ENCODE results near the gene MAP2K1. TPM values are rescaled to one million over a fixed set of nuclear protein-coding genes. Genes with fewer than 3 reads are reported as not detected.

MAP2K1 gene
- total RNA-seq, 3 donors from 2014 or later: 29.2 to 59.7 (median 38.5) TPM

- no peak for TF ChIP-seq POLR2A (IDR thresholded peaks at IDR 0.05)
- TF ChIP-seq POLR2AphosphoS5 (IDR thresholded peaks at IDR 0.05): no peak
- no peak for TF ChIP-seq CTCF (IDR thresholded peaks at IDR 0.05)
Measured at GRCh38 chr15:66425837-66426236, 39.1 kb downstream of the MAP2K1 start.

GRCh38 chr15:66429117-66429516, 42.4 kb downstream of the MAP2K1 start:
- Histone ChIP-seq H3K27ac (no peak overlapping the region), H3K36me3 (no peaks in the 10 kb centered on the region), H3K4me3 (no peak overlapping the region), H3K27me3 (no peaks in the 10 kb centered on the region), H3K9me3 (no peaks in the 10 kb centered on the region), H3K4me1 (no peaks in the 10 kb centered on the region)
- TF ChIP-seq POLR2AphosphoS5 (IDR thresholded peaks at IDR 0.05) (no peak), CTCF (IDR thresholded peaks at IDR 0.05) (no peak), POLR2A (IDR thresholded peaks at IDR 0.05) (no peak)
- no peak for DNase-seq (ENCODE audit: low spot score in 2 of 2)
- intact Hi-C loops (cut with DNase I; ENCODE audit: low total_unique reads): no loop called here

More at GRCh38 chr15:66425837-66426236, 39.1 kb downstream of the MAP2K1 start:
- Histone ChIP-seq H3K27ac (no peak overlapping the region), H3K4me1 (no peaks in the 10 kb centered on the region), H3K4me3 (no peak overlapping the region), H3K27me3 (no peaks in the 10 kb centered on the region), H3K36me3 (no peaks in the 10 kb centered on the region), H3K9me3 (no peaks in the 10 kb centered on the region)
- DNase-seq (ENCODE audit: low spot score in 2 of 2): no peak
- intact Hi-C loops (cut with DNase I; ENCODE audit: low total_unique reads): no loop called here

- Histone ChIP-seq H3K4me3 (no peak overlapping the region), H3K27me3 (no peaks in the 10 kb centered on the region), H3K4me1 (no peaks in the 10 kb centered on the region), H3K36me3 (no peaks in the 10 kb centered on the region), H3K27ac (no peak overlapping the region), H3K9me3 (no peaks in the 10 kb centered on the region)
- TF ChIP-seq POLR2A (IDR thresholded peaks at IDR 0.05) (no peak), POLR2AphosphoS5 (IDR thresholded peaks at IDR 0.05) (no peak), CTCF (IDR thresholded peaks at IDR 0.05) (no peak)
- intact Hi-C loops (cut with DNase I; ENCODE audit: low total_unique reads): no loop called here
- no peak for DNase-seq (ENCODE audit: low spot score in 2 of 2)
Measured at GRCh38 chr15:66429546-66429945, 42.8 kb downstream of the MAP2K1 start.

GRCh38 chr15:66430627-66431255, 44.0 kb downstream of the MAP2K1 start:
- no peaks in the 10 kb centered on the region for H3K4me1 ChIP-seq
- intact Hi-C loops (cut with DNase I; ENCODE audit: low total_unique reads): no loop called here
- H3K9me3 ChIP-seq: no peaks in the 10 kb centered on the region
- no peak for DNase-seq (ENCODE audit: low spot score in 2 of 2)
- TF ChIP-seq CTCF (IDR thresholded peaks at IDR 0.05) (no peak), POLR2AphosphoS5 (IDR thresholded peaks at IDR 0.05) (no peak), POLR2A (IDR thresholded peaks at IDR 0.05) (no peak)
- H3K27me3 ChIP-seq: no peaks in the 10 kb centered on the region
- no peak overlapping the region for H3K27ac ChIP-seq
- H3K4me3 ChIP-seq: no peak overlapping the region
- no peaks in the 10 kb centered on the region for H3K36me3 ChIP-seq

GRCh38 chr15:66433726-66434125, 47.0 kb downstream of the MAP2K1 start:
- no peak for TF ChIP-seq POLR2AphosphoS5 (IDR thresholded peaks at IDR 0.05)
- no peak for TF ChIP-seq CTCF (IDR thresholded peaks at IDR 0.05)
- no peak for TF ChIP-seq POLR2A (IDR thresholded peaks at IDR 0.05)
- Histone ChIP-seq H3K27ac (no peak overlapping the region), H3K9me3 (no peaks in the 10 kb centered on the region), H3K36me3 (no peaks in the 10 kb centered on the region), H3K27me3 (no peaks in the 10 kb centered on the region), H3K4me1 (no peaks in the 10 kb centered on the region), H3K4me3 (no peak overlapping the region)
- no peak for DNase-seq (ENCODE audit: low spot score in 2 of 2)
- intact Hi-C loops (cut with DNase I; ENCODE audit: low total_unique reads): no loop called here

Data from breast epithelium (tissue), 4 donors.